IPS DF 4.7 (cell line): ENCODE results near the gene FAM162A.

Source experiments
- DNase-seq: peaks from one replicate; pipeline ENCODE4 v3.0.0-alpha.2; 2013; ENCODE audit warnings: low spot score; ENCODE audit errors: extremely low read depth

Gene FAM162A

DNA sequence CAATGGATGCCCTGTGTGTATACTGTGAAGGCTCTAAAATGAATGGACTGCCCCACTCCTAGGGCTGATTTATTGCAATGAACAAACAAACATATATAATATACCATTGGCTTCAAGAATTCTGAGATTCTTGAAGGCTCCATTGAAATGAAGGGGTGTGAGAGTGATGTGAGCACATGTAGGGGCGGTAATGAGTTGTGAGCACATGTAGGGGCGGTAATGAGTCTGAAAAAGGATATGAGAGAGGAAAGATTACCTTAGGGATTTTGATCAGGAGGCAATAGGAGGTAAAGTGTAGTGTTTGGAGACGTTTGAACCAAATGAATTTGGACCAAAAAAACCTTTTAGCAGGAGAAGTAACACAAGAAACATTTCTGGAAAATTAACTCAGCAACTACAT lies 3.7 kb downstream of the FAM162A start:
- DNase-seq = no peak

GRCh38 chr3:122389197-122389596 lies 5.2 kb downstream of the FAM162A start:
- DNase-seq = no peak

- DNase-seq = no peak
These were observed 5.9 kb downstream of the FAM162A start for GRCh38 chr3:122389892-122390291.

DNA sequence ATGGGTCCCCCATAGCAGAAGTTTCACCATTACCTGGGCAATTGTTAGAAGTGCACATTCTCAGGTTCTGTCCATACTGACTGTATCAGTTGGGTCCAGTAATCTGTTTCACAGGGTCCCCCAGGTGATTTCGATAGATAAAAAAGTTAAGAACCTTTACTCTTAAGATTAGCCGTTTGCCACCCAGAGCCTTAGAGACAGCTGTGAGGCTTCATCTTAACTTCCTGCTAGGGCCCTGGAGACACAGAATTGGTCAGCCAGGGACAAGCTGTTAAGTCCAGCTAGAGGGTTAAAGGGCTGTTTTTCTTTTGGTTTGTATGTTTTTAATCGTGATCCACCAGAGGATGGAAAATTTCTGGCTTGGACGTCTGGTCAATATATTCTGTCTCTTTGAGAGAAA lies 6.7 kb downstream of the FAM162A start:
- no peak for DNase-seq

DNA sequence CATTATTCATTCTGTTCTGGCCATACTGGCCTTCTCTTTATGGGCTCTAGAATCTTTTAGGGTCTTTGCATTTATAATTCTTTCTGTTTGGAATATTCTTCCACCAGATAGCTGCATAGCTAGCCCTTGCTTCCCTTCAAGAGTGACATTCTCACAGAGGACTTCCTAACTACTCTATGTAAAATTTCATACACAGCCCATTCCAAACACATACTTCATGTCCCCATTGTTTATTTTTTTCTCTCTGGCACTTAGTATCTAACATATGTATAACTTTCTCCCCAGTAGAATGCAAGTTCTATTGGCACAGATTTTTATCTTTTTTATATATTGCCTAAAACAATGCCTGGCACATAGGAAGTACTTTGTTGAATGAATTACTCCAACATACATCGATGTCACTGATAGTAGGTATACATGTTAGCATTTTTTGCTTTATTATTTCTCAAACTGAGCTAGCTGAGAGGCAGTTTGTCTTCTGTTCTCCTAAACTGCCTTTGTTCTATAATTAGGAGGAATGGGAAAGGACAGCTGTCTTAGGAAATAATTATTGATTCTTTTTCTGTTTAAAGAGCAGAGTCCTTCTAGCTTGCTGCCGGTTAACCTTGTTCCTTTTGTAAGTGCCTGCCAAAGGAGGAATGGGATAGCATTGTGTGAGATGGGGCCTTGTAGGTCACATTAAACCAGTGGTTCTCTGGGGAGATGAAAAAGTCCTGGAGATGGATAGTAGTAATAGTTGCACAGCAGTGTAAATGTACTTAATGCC lies 7.9 kb downstream of the FAM162A start:
- no peak for DNase-seq

DNA sequence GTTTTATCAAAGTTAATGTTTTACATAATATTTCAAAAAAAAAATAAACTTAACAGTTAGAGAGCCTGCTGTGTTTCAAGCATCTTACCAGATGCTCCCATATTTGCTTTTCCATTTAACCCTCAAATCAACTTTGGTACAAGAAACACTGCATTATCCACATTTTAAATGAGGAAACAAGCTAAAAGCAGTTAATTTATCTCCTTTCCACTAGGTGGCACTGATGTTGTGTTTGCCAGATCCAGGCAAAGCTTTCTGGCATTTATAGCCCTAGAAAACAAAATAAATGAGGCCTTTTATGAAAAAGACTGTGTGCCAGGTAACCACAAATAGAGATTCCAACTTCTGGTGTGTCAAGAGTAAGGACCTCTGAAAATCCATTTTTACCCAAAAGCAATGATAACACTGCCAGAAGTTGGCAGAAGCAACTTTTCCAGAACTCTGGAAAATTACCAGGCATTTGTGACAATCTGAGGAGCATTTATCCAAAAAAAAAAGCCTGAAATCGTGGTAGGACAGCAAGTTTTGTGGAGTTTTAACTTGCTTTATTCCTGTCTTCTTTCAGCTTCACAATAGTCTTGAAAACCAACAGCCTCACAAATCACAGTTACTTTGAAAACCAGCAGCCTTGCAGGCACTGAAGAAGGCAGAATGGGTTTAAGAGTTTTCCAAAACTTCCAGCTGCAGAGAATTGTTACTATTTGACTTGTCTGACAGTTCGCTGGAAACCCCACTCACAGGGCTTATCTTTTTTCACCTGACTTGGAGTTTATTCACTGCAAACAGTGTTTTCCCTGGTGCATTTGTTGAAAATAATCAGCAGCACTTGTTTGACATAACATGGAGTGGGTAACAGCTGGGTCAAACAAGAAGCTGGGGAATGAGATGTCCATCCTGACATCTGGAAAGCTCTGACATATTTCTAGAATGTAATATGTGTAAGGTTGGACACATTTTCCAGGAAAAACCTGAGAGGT lies 9.2 kb downstream of the FAM162A start:
- no peak for DNase-seq

DNA sequence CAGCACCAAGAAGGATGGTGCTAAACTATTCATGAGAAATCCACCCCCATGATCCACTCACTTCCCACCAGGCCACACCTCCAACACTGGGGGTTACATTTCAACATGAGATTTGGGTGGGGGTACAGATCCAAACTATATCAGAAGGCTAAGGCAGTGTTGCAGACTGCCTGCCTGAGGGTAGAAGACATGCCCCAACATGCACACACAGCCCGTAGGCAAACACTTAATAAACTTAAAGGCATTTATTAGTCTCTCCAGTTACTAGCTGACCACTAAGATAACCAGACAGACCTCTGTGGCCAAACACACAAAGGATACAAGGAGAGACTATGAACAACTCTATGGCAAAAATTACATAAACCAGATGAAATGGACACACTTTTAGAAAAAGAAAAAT lies 10.2 kb downstream of the FAM162A start:
- no peak for DNase-seq

DNA sequence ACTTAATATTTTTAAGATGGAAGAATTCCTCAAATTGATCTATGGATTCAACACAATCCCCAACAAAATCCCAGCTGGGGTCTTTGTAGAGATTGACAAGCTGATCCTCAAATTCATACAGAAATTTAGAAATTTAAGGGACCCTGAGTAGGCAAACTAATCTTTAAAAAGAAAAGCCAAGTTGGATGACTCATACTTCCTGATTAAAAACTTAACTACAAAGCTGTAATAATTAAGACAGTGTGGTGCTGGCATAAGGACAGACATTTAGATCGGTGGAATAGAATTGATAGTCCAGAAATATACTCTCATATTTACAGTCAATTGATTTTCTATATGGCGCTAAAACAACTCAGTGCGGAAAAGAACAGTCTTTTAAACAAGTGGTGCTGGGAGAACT lies 11.6 kb downstream of the FAM162A start:
- DNase-seq = no peak

DNA sequence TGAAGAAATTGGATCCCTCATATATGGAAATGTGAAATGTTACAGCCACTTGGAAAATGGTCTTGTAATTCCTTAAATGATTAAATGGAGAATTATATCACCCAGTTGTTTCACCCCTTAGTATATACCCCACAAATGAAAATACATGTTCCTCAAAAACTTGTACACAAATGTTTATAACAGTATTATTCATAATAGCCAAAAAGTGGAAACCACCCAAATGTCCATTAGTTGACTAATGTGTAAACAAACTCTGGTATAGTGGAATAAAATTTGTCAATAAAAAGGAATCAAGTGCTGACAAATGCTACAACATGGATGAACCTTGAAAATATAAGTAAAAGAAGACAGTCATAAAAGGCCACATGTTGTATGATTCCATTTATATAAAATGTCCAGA lies 12.5 kb downstream of the FAM162A start:
- no peak for DNase-seq

DNA sequence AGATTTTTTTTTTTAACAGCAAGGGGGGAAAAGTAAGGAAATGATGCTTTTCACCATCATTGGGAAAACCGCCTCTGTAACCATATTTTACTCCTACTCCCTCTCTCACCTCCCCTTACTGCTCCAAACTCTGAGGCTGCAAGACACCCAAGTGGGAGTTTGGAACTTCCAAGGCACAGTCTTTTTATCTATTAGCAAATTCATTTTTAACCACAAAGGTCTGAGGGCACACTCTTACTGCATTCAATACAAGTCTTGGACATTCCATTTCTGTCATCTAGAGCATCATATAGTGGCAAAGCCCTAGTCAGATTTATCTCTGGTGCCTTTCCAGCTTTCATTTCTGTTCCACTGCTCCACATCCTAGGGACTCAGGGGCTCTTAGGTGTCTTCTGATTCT lies 13.2 kb downstream of the FAM162A start:
- DNase-seq = no peak

DNA sequence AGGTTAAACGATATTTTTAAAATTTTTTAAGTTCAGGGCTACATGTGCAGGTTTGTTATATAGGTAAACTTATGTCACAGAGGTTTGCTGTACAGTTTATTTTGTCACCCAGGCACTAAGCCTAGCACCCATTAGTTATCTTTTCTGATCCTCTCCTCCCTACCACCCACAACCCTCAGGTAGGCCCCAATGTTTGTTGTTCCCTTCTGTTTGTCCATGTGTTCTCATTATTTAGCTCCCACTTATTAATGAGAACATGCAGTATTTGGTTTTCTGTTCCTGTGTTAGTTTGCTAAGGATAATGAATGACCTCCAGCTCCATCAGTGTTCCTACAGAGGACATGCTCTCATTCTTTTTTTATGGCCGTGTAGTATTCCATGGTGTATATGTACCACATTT lies 14.9 kb downstream of the FAM162A start:
- no peak for DNase-seq

DNA sequence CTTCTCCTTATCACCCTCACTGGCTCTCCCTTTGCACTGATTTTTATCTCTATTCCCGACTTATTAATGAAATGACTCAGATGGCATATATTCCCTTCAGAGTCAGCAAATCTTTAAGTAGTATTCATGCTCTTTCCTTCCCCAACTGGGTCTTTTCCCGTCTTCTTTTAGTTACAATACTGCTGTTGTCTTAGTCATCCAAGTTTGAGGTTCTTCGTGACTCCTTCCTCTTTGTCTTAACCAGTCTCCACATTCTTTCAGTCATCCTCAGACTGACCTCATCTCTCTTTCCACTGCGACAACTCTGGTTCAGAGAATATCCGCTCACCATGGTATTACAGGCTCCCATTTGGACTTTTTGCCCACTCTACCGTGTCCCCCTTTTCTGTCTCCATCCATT lies 19.5 kb downstream of the FAM162A start:
- no peak for DNase-seq

DNA sequence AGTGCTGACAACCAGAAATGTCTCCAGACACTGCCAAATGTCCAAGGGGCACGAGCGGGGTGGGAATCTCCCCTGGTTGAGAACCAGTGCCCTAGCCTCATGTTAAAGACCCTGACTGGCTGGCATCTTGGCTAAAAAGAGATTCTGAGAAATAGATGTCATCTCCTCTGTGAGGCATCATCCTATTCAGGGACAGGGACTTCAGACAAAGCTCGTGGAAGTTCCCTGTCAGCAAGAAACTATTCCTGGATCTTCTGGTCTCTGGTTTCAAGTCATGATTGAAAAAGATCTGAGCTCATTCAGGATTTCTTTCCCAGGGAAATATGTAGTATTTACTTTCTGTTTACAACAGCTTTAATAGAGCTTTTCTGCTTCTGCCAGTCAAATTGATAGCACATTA lies 21.0 kb downstream of the FAM162A start:
- DNase-seq = no peak

- no peak for DNase-seq
These were observed 22.2 kb downstream of the FAM162A start for GRCh38 chr3:122406198-122406597.

DNA sequence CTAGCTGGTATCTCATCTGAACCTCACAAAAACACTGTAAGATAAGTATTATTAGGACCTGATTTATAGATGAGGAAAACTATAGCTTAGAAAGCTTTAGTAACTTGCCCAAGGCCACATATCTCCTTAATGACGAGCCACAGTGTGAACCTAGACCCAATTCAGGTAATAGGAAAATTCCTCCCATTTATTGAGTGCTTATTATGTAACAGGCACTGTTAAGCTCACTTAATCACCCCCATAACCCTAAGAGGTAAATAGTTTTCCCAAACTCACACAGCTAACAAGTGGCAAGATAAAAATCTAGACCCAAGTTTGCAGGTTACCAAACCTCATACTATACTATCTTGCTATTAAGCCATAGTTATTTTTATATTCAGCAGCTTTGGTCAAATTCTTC lies 24.0 kb downstream of the FAM162A start:
- DNase-seq = no peak

DNA sequence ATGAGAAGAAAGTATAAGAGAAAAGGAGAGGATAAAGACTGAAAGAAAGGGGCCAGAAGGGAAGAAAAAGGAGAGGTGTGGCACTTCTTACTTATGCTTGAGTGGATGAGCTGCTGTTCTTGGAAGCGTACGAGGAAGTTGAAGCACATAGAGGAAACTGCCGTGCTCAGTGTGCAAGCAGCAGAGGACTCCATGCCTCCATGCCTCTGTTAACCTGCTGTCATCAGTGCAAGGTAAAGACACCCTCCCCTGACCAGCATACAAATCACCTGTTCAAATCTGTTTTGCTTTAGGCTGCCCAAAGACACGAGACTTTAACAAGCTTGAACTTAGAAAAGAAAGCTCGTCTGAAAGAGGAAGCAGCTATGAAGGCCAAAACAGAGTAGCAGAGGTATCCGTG lies 25.5 kb downstream of the FAM162A start:
- no peak for DNase-seq

GRCh38 chr3:122410111-122410510 lies 26.1 kb downstream of the FAM162A start:
- DNase-seq = no peak

GRCh38 chr3:122410639-122411038 lies 26.7 kb downstream of the FAM162A start:
- no peak for DNase-seq

GRCh38 chr3:122414391-122414790 lies 30.4 kb downstream of the FAM162A start:
- DNase-seq = no peak

- no peak for DNase-seq
These were observed 31.2 kb downstream of the FAM162A start for GRCh38 chr3:122415104-122415744.

DNA sequence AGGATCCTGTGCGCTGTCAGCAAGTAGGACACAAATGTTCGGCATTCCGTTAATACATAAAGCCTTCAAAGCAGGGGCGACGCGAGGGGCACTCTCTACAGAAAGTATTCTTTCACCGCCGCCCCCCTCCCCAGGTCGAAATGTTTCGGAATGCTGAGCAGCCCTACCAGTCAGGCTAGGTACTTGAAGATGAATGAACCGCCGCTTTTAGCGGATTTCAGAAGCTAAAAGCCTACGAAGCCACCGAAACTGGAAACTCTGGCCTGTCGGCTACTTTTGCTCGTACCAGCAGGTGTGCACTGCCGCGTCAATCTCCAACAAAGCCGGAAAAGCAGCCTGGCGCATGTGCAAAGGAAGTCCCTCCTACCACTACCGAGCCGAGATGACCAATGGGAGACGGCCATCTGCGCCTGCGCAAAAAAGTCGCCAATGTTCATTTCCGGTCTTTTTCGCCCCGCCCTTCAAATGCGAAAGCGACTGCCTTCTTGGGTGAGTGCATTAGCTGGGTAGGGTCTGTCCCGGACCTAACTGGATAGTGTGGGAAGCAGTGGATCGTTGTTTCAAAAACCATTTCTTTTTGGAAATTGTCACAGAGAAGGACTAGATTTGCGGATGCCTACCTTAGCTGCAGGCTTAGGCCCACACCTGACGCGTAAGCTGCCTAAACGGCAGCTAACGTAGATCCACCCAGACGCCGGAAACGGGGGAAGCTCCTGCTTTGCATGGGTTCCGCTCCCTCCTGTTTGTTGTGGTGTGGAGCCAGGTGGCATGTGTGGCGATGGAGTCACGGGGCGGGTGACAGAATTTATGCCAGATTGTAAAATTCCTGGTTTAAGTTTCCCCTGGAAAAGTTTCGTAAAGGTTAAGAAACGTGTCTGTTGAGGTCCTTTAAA lies 32.0 kb downstream of the FAM162A start, which contains the start of gene WDR5B:
TSS of gene WDR5B (minus strand) at position 301 of the 893 bp plus-strand sequence. CDS start 534 bp downstream, outside the sequence.
- peak; percentile 87 for DNase-seq
